ENCODE measurements around the gene C16orf78. TPM values are rescaled to one million over a fixed set of nuclear protein-coding genes. Genes with fewer than 3 reads are reported as not detected.
"Not testable (repeated sequence)": the region's sequence is repeated elsewhere in the genome, so short reads cannot be mapped to it uniquely, and the experiment has no call there.

C16orf78 gene
- total RNA-seq, 4 donors from 2014 or later = not detected

- no peak for TF ChIP-seq CTCF (IDR thresholded peaks at IDR 0.05)
- ATAC-seq (ENCODE audit: low FRiP score) (no peak), DNase-seq (ENCODE audit: low spot score) (no peak)
These were observed 19.5 kb upstream of the C16orf78 start for GRCh38 chr16:49354101-49354500.

DNA sequence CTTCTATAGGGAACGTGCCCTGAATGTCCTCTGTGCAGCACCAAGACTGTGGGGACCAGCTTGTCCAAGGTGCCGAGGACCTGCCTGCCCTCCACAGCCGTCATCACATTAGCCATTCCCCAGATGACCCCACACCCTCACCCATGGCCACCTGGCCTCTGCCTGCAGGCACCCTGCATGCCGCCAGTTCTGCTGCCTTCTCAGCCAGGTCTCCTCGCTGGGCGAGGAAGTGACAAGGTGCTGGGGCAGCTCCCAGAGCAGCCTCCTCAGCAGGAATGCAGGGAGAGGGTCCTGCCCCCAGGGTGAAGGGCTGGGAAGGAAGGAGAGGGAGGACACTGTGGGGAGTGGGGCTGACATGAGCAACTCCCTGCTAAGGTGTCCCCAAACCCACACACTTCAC is 18.6 kb upstream of the C16orf78 start:
- ATAC-seq (ENCODE audit: low FRiP score) = no peak
- no peak for DNase-seq (ENCODE audit: low spot score)
- no peak for TF ChIP-seq CTCF (IDR thresholded peaks at IDR 0.05)

GRCh38 chr16:49355933-49356665 is 17.5 kb upstream of the C16orf78 start:
- no peak for DNase-seq (ENCODE audit: low spot score)
- peak; percentile 58 for ATAC-seq (ENCODE audit: low FRiP score)

DNA sequence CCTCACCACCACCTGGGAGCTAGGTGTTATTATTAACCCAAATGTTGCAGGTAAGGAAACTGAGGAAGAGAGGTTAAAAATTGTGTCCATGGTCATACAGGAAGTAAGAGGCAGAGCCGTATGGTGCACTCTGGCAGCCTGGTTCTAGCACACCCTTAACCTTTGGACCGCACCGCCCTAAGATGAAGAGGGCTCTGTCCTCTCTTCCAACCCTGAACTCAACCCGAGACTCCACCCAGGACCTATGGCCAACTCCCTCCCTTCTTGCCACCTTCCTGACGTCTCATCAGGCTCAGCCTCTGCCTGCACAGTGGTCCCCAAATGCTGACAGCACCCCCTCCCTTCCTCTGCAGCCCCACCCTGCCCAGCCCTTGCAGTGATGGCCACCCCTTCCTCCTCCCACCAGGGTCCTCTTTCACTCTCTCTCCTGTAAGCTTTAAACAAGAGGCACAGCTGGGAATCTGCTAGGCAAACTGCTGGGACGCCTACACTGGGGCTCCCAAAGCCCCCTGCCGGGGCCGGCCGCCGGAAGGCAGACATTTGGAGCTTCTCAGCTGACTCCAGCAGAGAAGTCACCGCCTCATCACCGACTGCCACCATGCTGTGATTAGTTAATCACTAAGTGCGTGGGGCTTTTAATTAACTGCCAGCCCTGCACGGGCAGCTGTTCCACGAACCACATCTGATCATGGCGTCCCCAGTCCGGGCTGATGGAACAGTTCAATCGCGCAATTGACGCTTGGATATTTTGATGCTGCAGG is 16.7 kb upstream of the C16orf78 start:
- ATAC-seq (ENCODE audit: low FRiP score) = no peak
- no peak for DNase-seq (ENCODE audit: low spot score)
- no peak for TF ChIP-seq CTCF (IDR thresholded peaks at IDR 0.05)

More at GRCh38 chr16:49355933-49356665, 17.5 kb upstream of the C16orf78 start:
- TF ChIP-seq CTCF (IDR thresholded peaks at IDR 0.05) = no peak

DNA sequence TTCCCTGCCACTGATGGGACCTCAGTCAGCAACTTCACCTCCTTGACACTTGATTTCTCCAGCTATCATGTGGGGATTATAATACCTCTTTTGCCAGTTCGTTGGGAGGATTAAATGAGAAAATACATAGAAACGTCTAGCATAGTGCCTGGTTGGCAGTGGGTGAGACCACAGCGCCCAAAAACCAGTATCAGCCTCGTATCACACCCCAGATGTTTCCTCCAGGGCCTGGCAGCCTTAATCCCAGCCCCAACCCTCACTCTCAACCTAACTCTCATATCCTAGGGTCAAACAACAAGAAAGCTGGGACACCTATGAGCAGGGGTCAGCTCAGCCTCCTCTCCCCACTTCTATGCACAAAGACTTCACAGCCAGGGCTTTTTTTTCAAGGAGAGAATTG is 14.0 kb upstream of the C16orf78 start:
- ATAC-seq (ENCODE audit: low FRiP score) (no peak), DNase-seq (ENCODE audit: low spot score) (no peak)
- no peak for TF ChIP-seq CTCF (IDR thresholded peaks at IDR 0.05)

- DNase-seq (ENCODE audit: low spot score); ATAC-seq (ENCODE audit: low FRiP score): not testable (repeated sequence)
These were observed 11.9 kb upstream of the C16orf78 start for GRCh38 chr16:49361731-49362130.

- DNase-seq (ENCODE audit: low spot score) (no peak), ATAC-seq (ENCODE audit: low FRiP score) (no peak)
- TF ChIP-seq CTCF (IDR thresholded peaks at IDR 0.05) = no peak
These were observed 11.4 kb upstream of the C16orf78 start for GRCh38 chr16:49362230-49362629.
